ENCODE measurements around the gene MYL9.

GRCh38 chr20:36543184-36544133 lies 2.1 kb downstream of the MYL9 start:
- no peak for TF ChIP-seq POLR2A (IDR thresholded peaks at IDR 0.05; ENCODE audit: low read depth, low read length)
- TF ChIP-seq CTCF (conservative IDR thresholded peaks at IDR 0.05; ENCODE audit: low read depth, low read length) = no peak
- TF ChIP-seq CEBPB (IDR thresholded peaks at IDR 0.05; ENCODE audit: low read depth, low read length) = no peak
- no peak for TF ChIP-seq RFX5 (IDR thresholded peaks at IDR 0.05; ENCODE audit: low read depth, low read length)
- no peak for TF ChIP-seq MAFK (IDR thresholded peaks at IDR 0.05; ENCODE audit: low read depth, low read length)
- TF ChIP-seq MAZ (IDR thresholded peaks at IDR 0.05; ENCODE audit: borderline replicate concordance, low read depth, low read length) = no peak
- TF ChIP-seq SMC3 (IDR thresholded peaks at IDR 0.05; ENCODE audit: low read depth, low read length) = no peak
- TF ChIP-seq RAD21 (IDR thresholded peaks at IDR 0.05; ENCODE audit: low read length) = no peak
- TF ChIP-seq RCOR1 (IDR thresholded peaks at IDR 0.05; ENCODE audit: insufficient replicate concordance, low read length) = no peak
- TF ChIP-seq FOS (IDR thresholded peaks at IDR 0.05; ENCODE audit: low read depth, low read length) = no peak
- TF ChIP-seq ELK1 (IDR thresholded peaks at IDR 0.05; ENCODE audit: borderline replicate concordance, low read depth, low read length) = no peak
- no peak for TF ChIP-seq BHLHE40 (IDR thresholded peaks at IDR 0.05; ENCODE audit: low read depth, low read length)
- TF ChIP-seq USF2 (IDR thresholded peaks at IDR 0.05; ENCODE audit: low read depth, low read length) = no peak
